Activated B cell treated with CpG ODN at 0.5 μM for 24 hours (primary cell): ENCODE measurements around the gene RACK1. TPM values are rescaled to one million over a fixed set of nuclear protein-coding genes. Genes with fewer than 3 reads are reported as not detected.

ENCODE experiments used
- ATAC-seq: fragments of 200-7000 bp; cut with Tn5 transposase; one replicate; pipeline ENCODE4 v1.10.0; 2021; ENCODE audit warnings: low read depth, mild to moderate bottlenecking, moderate library complexity
- CTCF ChIA-PET: fragments of 350-600 bp; sonication (Branson Sonifier 250); formaldehyde crosslinking; loops from one replicate; lab custom pipeline; 2021; ENCODE audit warnings: antibody characterized with exemption; lab: Charles Lee
- POLR2A ChIA-PET: fragments of 350-600 bp; sonication (Branson Sonifier 250); formaldehyde crosslinking; loops from one replicate; lab custom pipeline; 2021; ENCODE audit warnings: antibody characterized with exemption; lab: Charles Lee
- DNase-seq: peaks from one replicate; pipeline ENCODE4 v3.0.0; 2022
- H3K27ac Mint-ChIP-seq: one replicate; pipeline ENCODE4 v1.8.0; 2020; ENCODE audit warnings: mixed read lengths
- H3K27me3 Mint-ChIP-seq: one replicate; pipeline ENCODE4 v1.8.0; 2021; ENCODE audit warnings: mixed read lengths
- H3K36me3 Mint-ChIP-seq: one replicate; pipeline ENCODE4 v1.8.0; 2021; ENCODE audit warnings: low read depth, mixed read lengths
- H3K4me1 Mint-ChIP-seq: one replicate; pipeline ENCODE4 v1.8.0; 2021; ENCODE audit warnings: mixed read lengths
- H3K4me3 Mint-ChIP-seq: one replicate; pipeline ENCODE4 v1.8.0; 2020; ENCODE audit warnings: mild to moderate bottlenecking, mixed read lengths
- H3K9me3 Mint-ChIP-seq: one replicate; pipeline ENCODE4 v1.8.0; 2020; ENCODE audit warnings: mixed read lengths
- intact Hi-C: fragments of 100-400 bp; cut with micrococcal nuclease; formaldehyde crosslinking; loops from one replicate; pipeline ENCODE4 v1.15.1; 2024
- total RNA-seq: library from RNA; stranded (reverse); gene quantifications from 2 replicates; pipeline ENCODE4 v1.2.3, GENCODE V29; 2022
- TF ChIP-seq, protein P1 (sequence below): fragments of 200-600 bp; IDR thresholded peaks from one replicate; pipeline ENCODE4 v1.8.0; 2022; ENCODE audit warnings: antibody characterized with exemption, mild to moderate bottlenecking

RACK1 gene
- total RNA-seq, 1 donor from 2014 or later, result 2,528 TPM

GRCh38 chr5:181223729-181224389 lies 19.8 kb downstream of the RACK1 start:
- Mint-ChIP-seq H3K27me3 (peaks cover 4% of the 10 kb centered on the region), H3K4me3 (peak overlapping the region; percentile 95), H3K27ac (peak overlapping the region; percentile 98), H3K9me3 (no peaks in the 10 kb centered on the region), H3K36me3 (peaks cover 18% of the 10 kb centered on the region), H3K4me1 (peaks cover 49% of the 10 kb centered on the region)
- TF ChIP-seq, protein P1, sequence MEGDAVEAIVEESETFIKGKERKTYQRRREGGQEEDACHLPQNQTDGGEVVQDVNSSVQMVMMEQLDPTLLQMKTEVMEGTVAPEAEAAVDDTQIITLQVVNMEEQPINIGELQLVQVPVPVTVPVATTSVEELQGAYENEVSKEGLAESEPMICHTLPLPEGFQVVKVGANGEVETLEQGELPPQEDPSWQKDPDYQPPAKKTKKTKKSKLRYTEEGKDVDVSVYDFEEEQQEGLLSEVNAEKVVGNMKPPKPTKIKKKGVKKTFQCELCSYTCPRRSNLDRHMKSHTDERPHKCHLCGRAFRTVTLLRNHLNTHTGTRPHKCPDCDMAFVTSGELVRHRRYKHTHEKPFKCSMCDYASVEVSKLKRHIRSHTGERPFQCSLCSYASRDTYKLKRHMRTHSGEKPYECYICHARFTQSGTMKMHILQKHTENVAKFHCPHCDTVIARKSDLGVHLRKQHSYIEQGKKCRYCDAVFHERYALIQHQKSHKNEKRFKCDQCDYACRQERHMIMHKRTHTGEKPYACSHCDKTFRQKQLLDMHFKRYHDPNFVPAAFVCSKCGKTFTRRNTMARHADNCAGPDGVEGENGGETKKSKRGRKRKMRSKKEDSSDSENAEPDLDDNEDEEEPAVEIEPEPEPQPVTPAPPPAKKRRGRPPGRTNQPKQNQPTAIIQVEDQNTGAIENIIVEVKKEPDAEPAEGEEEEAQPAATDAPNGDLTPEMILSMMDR, result no peak
- intact Hi-C loops, result loop anchor here (1.0 to 10.0 kb wide), 8 partner anchors 19 to 422 kb away; partner anchors contain the start of genes MGAT1, RACK1, TRIM52 and ZFP62
- ChIA-PET CTCF (interaction anchor here (1.0 to 1.6 kb wide), 4 partner anchors 20 to 37 kb away, joined by 3 to 7 read pairs (median 3); partner anchors contain the start of genes RACK1 and TRIM52), POLR2A (interaction anchor here (0.5 to 6.1 kb wide), 23 partner anchors 13 to 466 kb away, joined by 3 to 177 read pairs (median 8); partner anchors contain the start of genes MGAT1, RACK1, TRIM52 and TRIM7)
- peak; percentile 35 for DNase-seq
- peak; percentile 3 for ATAC-seq

- peak; percentile 67 for ATAC-seq
- Mint-ChIP-seq H3K27ac (peak within 1 kb of the TSS; percentile 98), H3K36me3 (peaks cover 20% of the 10 kb centered on the region), H3K4me3 (peak within 1 kb of the TSS; percentile 95), H3K4me1 (peaks cover 51% of the 10 kb centered on the region), H3K27me3 (peaks cover 6% of the 10 kb centered on the region), H3K9me3 (no peaks in the 10 kb centered on the region)
- TF ChIP-seq, protein P1, result no peak
- POLR2A ChIA-PET, result interaction anchor here (0.5 to 6.1 kb wide), 24 partner anchors 12 to 466 kb away, joined by 3 to 177 read pairs (median 8); partner anchors contain the start of genes MGAT1, RACK1, TRIM52 and TRIM7
- intact Hi-C loops, result loop anchor here (1.0 to 10.0 kb wide), 8 partner anchors 20 to 421 kb away; partner anchors contain the start of genes MGAT1, RACK1, TRIM52 and ZFP62
- CTCF ChIA-PET, result interaction anchor here (1.0 to 1.6 kb wide), 4 partner anchors 16 to 38 kb away, joined by 3 to 7 read pairs (median 3); partner anchors contain the start of genes RACK1 and TRIM52
- peak; percentile 98 for DNase-seq
Observed at GRCh38 chr5:181223058-181223728, 20.5 kb downstream of the RACK1 start, which contains the start of gene TRIM41. Gene TRIM41, plus strand, starts transcription at chr5:181223281. Its CDS starts 719 bp downstream, at chr5:181224000.

DNA sequence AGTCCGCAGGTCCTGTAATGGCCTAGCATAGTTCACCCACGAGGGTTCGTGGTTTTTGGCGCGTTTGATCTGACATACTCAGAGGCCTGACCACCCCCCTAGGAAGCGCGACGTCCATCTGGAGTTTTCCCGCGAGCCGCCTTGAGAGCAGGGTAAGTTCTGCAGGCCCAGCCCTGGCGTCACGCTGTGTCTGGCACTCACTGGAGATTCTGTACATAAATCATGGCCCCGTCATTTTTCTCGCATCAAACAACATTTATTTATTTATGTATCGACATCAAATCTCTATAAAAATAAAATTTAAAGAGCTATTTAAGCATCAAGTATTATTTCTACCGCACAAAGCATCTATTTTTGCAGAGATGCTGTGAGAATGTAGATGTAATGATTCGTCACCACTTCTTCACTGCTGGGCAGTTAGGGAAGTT lies 21.1 kb downstream of the RACK1 start:
- CTCF ChIA-PET, result interaction anchor here (1.1 to 1.5 kb wide), 3 partner anchors 16 to 38 kb away, joined by 3 to 7 read pairs (median 5); no protein-coding TSS in a partner anchor

DNA sequence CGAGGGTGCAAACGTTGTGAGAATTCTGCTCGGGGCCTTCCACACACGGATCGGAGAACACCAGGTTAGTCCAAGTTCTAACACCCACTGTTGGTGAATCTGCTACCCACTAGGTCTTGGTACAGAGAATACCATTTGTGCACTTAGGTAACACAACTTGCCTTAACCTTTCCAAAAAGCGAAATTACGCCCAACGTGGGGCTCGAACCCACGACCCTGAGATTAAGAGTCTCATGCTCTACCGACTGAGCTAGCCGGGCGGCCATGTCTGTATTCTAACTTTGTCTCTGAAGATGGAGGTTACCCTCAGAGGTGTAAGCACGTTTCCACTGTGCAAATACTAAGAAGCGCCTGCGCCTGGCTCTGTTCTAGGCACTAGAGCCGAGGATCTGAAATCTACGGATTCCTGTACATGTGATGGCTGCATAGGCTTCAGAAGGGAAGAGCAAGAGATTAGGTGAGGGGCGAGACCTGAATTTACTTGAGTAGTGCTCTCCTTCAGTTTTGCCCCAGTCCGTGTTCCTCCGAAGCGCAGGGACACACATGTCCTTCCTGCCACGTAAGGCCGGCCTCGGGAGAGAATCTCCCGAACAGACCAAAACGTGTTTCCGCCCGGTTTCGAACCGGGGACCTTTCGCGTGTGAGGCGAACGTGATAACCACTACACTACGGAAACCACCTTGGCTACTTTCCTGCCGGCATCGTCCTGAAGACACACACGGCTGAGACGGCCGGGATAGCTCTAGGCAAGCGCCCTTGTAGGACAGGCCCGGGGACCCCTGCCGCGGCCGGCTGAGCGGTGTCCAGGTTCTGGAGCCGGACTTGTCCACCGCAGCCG lies 21.7 kb downstream of the RACK1 start:
- peaks cover 20% of the 10 kb centered on the region for H3K36me3 Mint-ChIP-seq
- peaks cover 7% of the 10 kb centered on the region for H3K27me3 Mint-ChIP-seq

More for the DNA sequence above, 21.1 kb downstream of the RACK1 start:
- no peak for DNase-seq
- Mint-ChIP-seq H3K36me3 (peaks cover 21% of the 10 kb centered on the region), H3K4me1 (peaks cover 56% of the 10 kb centered on the region), H3K9me3 (no peaks in the 10 kb centered on the region), H3K27ac (peak overlapping the region; percentile 98), H3K4me3 (peak overlapping the region; percentile 95), H3K27me3 (peaks cover 7% of the 10 kb centered on the region)
- POLR2A ChIA-PET, result interaction anchor here (0.8 to 6.1 kb wide), 16 partner anchors 14 to 419 kb away, joined by 3 to 177 read pairs (median 17); partner anchors contain the start of genes MGAT1, RACK1, TRIM52 and TRIM7
- intact Hi-C loops, result loop anchor here (1.0 to 10.0 kb wide), 10 partner anchors 15 to 420 kb away; partner anchors contain the start of genes MGAT1, RACK1, TRIM52 and ZFP62
- TF ChIP-seq, protein P1, result no peak
- ATAC-seq, result peak; percentile 3

More for the DNA sequence above, 21.7 kb downstream of the RACK1 start:
- Mint-ChIP-seq H3K4me1 (peaks cover 62% of the 10 kb centered on the region), H3K9me3 (no peaks in the 10 kb centered on the region), H3K27ac (peak overlapping the region; percentile 98), H3K4me3 (peak overlapping the region; percentile 95)
- ChIA-PET POLR2A (interaction anchor here (0.8 to 6.1 kb wide), 16 partner anchors 15 to 419 kb away, joined by 3 to 177 read pairs (median 17); partner anchors contain the start of genes MGAT1, RACK1, TRIM52 and TRIM7), CTCF (interaction anchor here (1.1 to 1.5 kb wide), 3 partner anchors 15 to 38 kb away, joined by 3 to 7 read pairs (median 5); no protein-coding TSS in a partner anchor)
- peak; percentile 98 for DNase-seq
- intact Hi-C loops, result loop anchor here (1.0 to 10.0 kb wide), 5 partner anchors 15 to 247 kb away; no protein-coding TSS in a partner anchor
- TF ChIP-seq, protein P1, result no peak
- peak; percentile 16 for ATAC-seq
